HCT116 (cell line): ENCODE data around the gene PROCA1. TPM values are rescaled to one million over a fixed set of nuclear protein-coding genes. Genes with fewer than 3 reads are reported as not detected.

ENCODE experiments used
- ATAC-seq: fragments of 200-7000 bp; cut with Tn5 transposase; 2 replicates; pipeline ENCODE4 v1.9.1; 2020; ENCODE audit warnings: mild to moderate bottlenecking, moderate library complexity
- BruUV-seq: library from RNA; stranded (reverse); fragments of 400-500 nt; replicated peaks from 2 replicates; lab custom pipeline; 2021; lab: Mats Ljungman, UMichigan
- CTCF ChIA-PET: fragments of 300-600 bp; sonication (Branson Sonifier 250); formaldehyde crosslinking; loops from one replicate; lab custom pipeline; 2021; ENCODE audit warnings: antibody characterized with exemption; lab: Charles Lee
- POLR2A ChIA-PET: fragments of 300-600, 350-600 bp; sonication (Branson Sonifier 250); formaldehyde crosslinking; loops from one replicate; lab custom pipeline; 2021; ENCODE audit warnings: antibody characterized with exemption; lab: Charles Lee
- RAD21 ChIA-PET, 2 experiments: fragments of 300-600 bp; sonication (Branson Sonifier 250); formaldehyde crosslinking; loops; one replicate each; lab custom pipeline; 2023; ENCODE audit warnings: low total read pairs in 2 of 2; ENCODE audit not compliant: uncharacterized antibody in 2 of 2, unreplicated experiment in 2 of 2, low non-redundant PET in 1 of 2; lab: Charles Lee
- DNase-seq: peaks from one replicate; pipeline ENCODE4 v3.0.0-alpha.2; 2010; ENCODE audit warnings: low read depth, low spot score
- H2AFZ ChIP-seq: fragments of 200-600 bp; shearing (Covaris generic), sonication (generic); 2 replicates; pipeline ENCODE4 v1.6.1; 2017; ENCODE audit warnings: low read depth, mixed run types, mixed read lengths, antibody characterized with exemption, low read length; ENCODE audit not compliant: poor library complexity, severe bottlenecking
- H3K27ac ChIP-seq: 2 replicates; pipeline ENCODE4 v1.5.1; 2012; ENCODE audit warnings: low read depth, low read length
- H3K27me3 ChIP-seq: fragments of 200-600 bp; sonication (generic); 2 replicates; pipeline ENCODE4 v1.6.1; 2016; ENCODE audit warnings: mixed run types, low read length, mixed read lengths; ENCODE audit not compliant: insufficient read depth
- H3K36me3 ChIP-seq, 2 experiments: fragments of 200-500 bp in 1 of 2; fragments of 200-600 bp in 1 of 2; sonication (Bioruptor generic) in 1 of 2; sonication (generic) in 1 of 2; 2 replicates each; pipeline versions ENCODE4 v1.5.1 to v1.6.1; 2014 to 2016; ENCODE audit warnings: low read length in 2 of 2, inconsistent platforms in 1 of 2, mixed read lengths in 1 of 2, mixed run types in 1 of 2; ENCODE audit not compliant: insufficient read depth in 2 of 2, control insufficient read depth in 1 of 2
- H3K4me1 ChIP-seq, 2 experiments: fragments of 200-600 bp in 1 of 2; sonication (generic) in 1 of 2; 2 replicates each; pipeline versions ENCODE4 v1.5.1 to v1.6.1; 2012 to 2017; ENCODE audit warnings: low read length in 2 of 2, inconsistent platforms in 1 of 2, mild to moderate bottlenecking in 1 of 2, mixed read lengths in 1 of 2, mixed run types in 1 of 2, moderate library complexity in 1 of 2; ENCODE audit not compliant: insufficient read depth in 2 of 2, control insufficient read depth in 1 of 2
- H3K4me2 ChIP-seq: fragments of 200-600 bp; sonication (generic); 2 replicates; pipeline ENCODE4 v1.6.1; 2017; ENCODE audit warnings: mixed run types, low read length, mixed read lengths
- H3K4me3 ChIP-seq, 2 experiments: fragments of 200-600 bp in 1 of 2; sonication (generic) in 1 of 2; replicated peaks in 1 of 2; 2 replicates each; pipeline ENCODE4 v1.5.1; 2011 to 2016; ENCODE audit warnings: low read length in 2 of 2, control low read depth in 1 of 2, low read depth in 1 of 2, mild to moderate bottlenecking in 1 of 2, mixed read lengths in 1 of 2, mixed run types in 1 of 2
- H3K79me2 ChIP-seq: fragments of 200-600 bp; sonication (generic); 2 replicates; pipeline ENCODE4 v1.6.1; 2017; ENCODE audit warnings: mild to moderate bottlenecking, mixed run types, low read length, moderate library complexity, mixed read lengths; ENCODE audit not compliant: insufficient read depth
- H3K9ac ChIP-seq: fragments of 200-600 bp; sonication (generic); 2 replicates; pipeline ENCODE4 v1.6.1; 2016; ENCODE audit warnings: low read length, mixed read lengths
- H3K9me2 ChIP-seq: fragments of 200-600 bp; sonication (generic), shearing (Covaris generic); 2 replicates; pipeline ENCODE4 v1.6.1; 2017; ENCODE audit warnings: mixed run types, mild to moderate bottlenecking, moderate library complexity; ENCODE audit not compliant: insufficient read depth
- H3K9me3 ChIP-seq, 2 experiments: fragments of 200-500 bp in 1 of 2; fragments of 200-600 bp in 1 of 2; sonication (Bioruptor generic) in 1 of 2; sonication (generic) in 1 of 2; 2 replicates each; pipeline ENCODE4 v1.6.1; 2014 to 2017; ENCODE audit warnings: low read length in 2 of 2, mixed read lengths in 2 of 2, inconsistent platforms in 1 of 2, low read depth in 1 of 2, mild to moderate bottlenecking in 1 of 2, mixed run types in 1 of 2, moderate library complexity in 1 of 2; ENCODE audit not compliant: control insufficient read depth in 1 of 2, insufficient read depth in 1 of 2
- H4K20me1 ChIP-seq: fragments of 200-600 bp; sonication (generic), shearing (Covaris generic); 2 replicates; pipeline ENCODE4 v1.6.1; 2017; ENCODE audit warnings: mixed run types, mild to moderate bottlenecking, moderate library complexity; ENCODE audit not compliant: insufficient read depth
- CBX3 ChIP-seq: IDR thresholded peaks from 2 replicates; pipeline ENCODE4 v1.6.1; 2012; ENCODE audit warnings: low read depth
- ELF1 ChIP-seq: IDR thresholded peaks from 2 replicates; pipeline ENCODE4 v1.6.1; 2012; ENCODE audit warnings: low read depth, borderline replicate concordance
- EZH2 ChIP-seq: fragments of 200-600 bp; sonication (generic); IDR thresholded peaks from 2 replicates; pipeline ENCODE4 v1.6.1; 2017; ENCODE audit warnings: antibody characterized with exemption, mixed run types
- FOSL1 ChIP-seq: IDR thresholded peaks from 2 replicates; pipeline ENCODE4 v1.6.1; 2012; ENCODE audit warnings: low read depth
- JUND ChIP-seq: IDR thresholded peaks from 2 replicates; pipeline ENCODE4 v1.6.1; 2012
- MAX ChIP-seq: IDR thresholded peaks from 2 replicates; pipeline ENCODE4 v1.6.1; 2012
- RAD21 ChIP-seq: IDR thresholded peaks from 2 replicates; pipeline ENCODE4 v1.6.1; 2012; ENCODE audit warnings: low read depth, mild to moderate bottlenecking
- REST ChIP-seq: IDR thresholded peaks from 2 replicates; pipeline ENCODE4 v1.6.1; 2012; ENCODE audit warnings: low read depth
- SP1 ChIP-seq: IDR thresholded peaks from 2 replicates; pipeline ENCODE4 v1.6.1; 2012; ENCODE audit warnings: low read depth
- SRF ChIP-seq: IDR thresholded peaks from 2 replicates; pipeline ENCODE4 v1.6.1; 2012; ENCODE audit warnings: low read depth
- TCF7L2 ChIP-seq: IDR thresholded peaks from 2 replicates; pipeline ENCODE4 v1.7.0; 2011; ENCODE audit warnings: borderline replicate concordance, inconsistent platforms; ENCODE audit not compliant: insufficient read depth, insufficient read length; ENCODE audit errors: extremely low read depth
- YY1 ChIP-seq: IDR thresholded peaks from 2 replicates; pipeline ENCODE4 v1.6.1; 2011; ENCODE audit warnings: low read length, low read depth, moderate library complexity, mild to moderate bottlenecking; ENCODE audit not compliant: insufficient replicate concordance; ENCODE audit errors: extremely low read depth
- ZFX ChIP-seq: fragments of 450-650 bp; IDR thresholded peaks from 2 replicates; pipeline ENCODE4 v1.6.1; 2017
- intact Hi-C: fragments of 100-400 bp; cut with micrococcal nuclease; formaldehyde crosslinking; loops from 2 replicates; pipeline ENCODE4 v1.10.0; 2022
- total RNA-seq: library from RNA; stranded (reverse); gene quantifications from one replicate; pipeline ENCODE4 v1.2.1, GENCODE V29; 2021; ENCODE audit not compliant: unreplicated experiment

PROCA1 gene
- total RNA-seq, 1 experiment from 2014 or later = 0.96 TPM

GRCh38 chr17:28667870-28668269 lies 43.8 kb downstream of the PROCA1 start:
- H3K27ac ChIP-seq = no peak overlapping the region
- intact Hi-C loops = no loop called here
- peaks cover 83% of the 10 kb centered on the region for H3K79me2 ChIP-seq
- no peaks in the 10 kb centered on the region for H3K9me3 ChIP-seq
- H3K36me3 ChIP-seq = peaks cover 23 to 41% of the 10 kb centered on the region in 2 experiments
- no peak overlapping the region for H2AFZ ChIP-seq
- H3K4me2 ChIP-seq = no peak overlapping the region
- H3K9ac ChIP-seq = no peak overlapping the region
- no TSS peak for BruUV-seq
- H3K9me2 ChIP-seq = no peaks in the 10 kb centered on the region
- H4K20me1 ChIP-seq = no peaks in the 10 kb centered on the region
- ATAC-seq (no peak), DNase-seq (no peak)
- ChIA-PET CTCF (interaction anchor here (1.0 to 1.3 kb wide), 2 partner anchors 21 to 23 kb away, joined by 3 to 5 read pairs; partner anchors contain the start of gene BLTP2), POLR2A (interaction anchor here (0.8 to 0.9 kb wide), 2 partner anchors 10 to 24 kb away, joined by 3 read pairs; no protein-coding TSS in a partner anchor), RAD21 (no interaction called here)
- H3K4me1 ChIP-seq = peaks cover 8% of the 10 kb centered on the region in 2 experiments; a peak in 3 of 4 replicates
- no peaks in the 10 kb centered on the region for H3K27me3 ChIP-seq
- no peak for TF ChIP-seq RAD21
- TF ChIP-seq MAX = no peak
- TF ChIP-seq EZH2 = no peak
- no peak for TF ChIP-seq YY1
- no peak for TF ChIP-seq CBX3
- no peak for TF ChIP-seq FOSL1
- TF ChIP-seq TCF7L2 = no peak
- TF ChIP-seq JUND = no peak
- no peak for TF ChIP-seq ZFX
- TF ChIP-seq REST = no peak
- TF ChIP-seq SRF = no peak
- no peak for TF ChIP-seq ELF1
- TF ChIP-seq SP1 = no peak
- TF ChIP-seq, all 23 proteins: peak for 0
- H3K4me3 ChIP-seq = no peak overlapping the region
